GM18858 (cell line): ENCODE results near the gene CCDC51.

Experiments used
- ATAC-seq: cut with Tn5 transposase; IDR thresholded peaks from one replicate; pipeline ENCODE4 v1.9.1; 2021; ENCODE audit not compliant: unreplicated experiment

Gene CCDC51

GRCh38 chr3:48387634-48388033 lies 52.3 kb downstream of the CCDC51 start:
- no peak for ATAC-seq
